ENCODE results near the gene RACGAP1. TPM values are rescaled to one million over a fixed set of nuclear protein-coding genes. Genes with fewer than 3 reads are reported as not detected.

The RACGAP1 gene
- polyA plus RNA-seq, 3 donors = 3.1 to 5.4 (median 3.6) TPM

DNA sequence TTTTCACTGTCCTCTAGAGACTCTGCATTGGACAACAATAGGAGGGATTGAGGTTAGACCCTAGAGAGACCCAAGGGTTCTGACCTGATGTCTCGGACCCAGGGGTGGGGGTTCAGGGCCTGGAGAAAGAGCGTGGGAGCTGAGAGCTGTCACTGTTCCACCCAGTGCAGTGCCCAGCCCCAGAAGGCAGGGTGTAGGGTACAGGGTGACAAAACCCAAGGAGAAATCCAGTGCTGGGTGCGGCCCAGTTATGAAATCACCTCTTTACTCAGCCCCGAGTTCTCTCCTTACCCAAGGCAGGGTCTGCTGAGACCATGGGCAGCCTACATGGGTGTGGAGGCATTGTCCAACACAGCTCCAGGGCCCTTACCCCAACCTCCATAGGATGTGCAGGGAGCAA lies 72.1 kb downstream of the RACGAP1 start:
- no peak overlapping the region for H3K4me3 ChIP-seq (replicated peaks in 1 of 3; ENCODE audit: low read depth in 2 of 3, low read length in 3 of 3)
- no peak overlapping the region for H3K9ac ChIP-seq (ENCODE audit: insufficient read depth, low read length, poor library complexity, severe bottlenecking)
- no peak overlapping the region for H2AFZ ChIP-seq (ENCODE audit: insufficient read depth, low read depth, low read length, poor library complexity, severe bottlenecking)
- TF ChIP-seq, protein P1, sequence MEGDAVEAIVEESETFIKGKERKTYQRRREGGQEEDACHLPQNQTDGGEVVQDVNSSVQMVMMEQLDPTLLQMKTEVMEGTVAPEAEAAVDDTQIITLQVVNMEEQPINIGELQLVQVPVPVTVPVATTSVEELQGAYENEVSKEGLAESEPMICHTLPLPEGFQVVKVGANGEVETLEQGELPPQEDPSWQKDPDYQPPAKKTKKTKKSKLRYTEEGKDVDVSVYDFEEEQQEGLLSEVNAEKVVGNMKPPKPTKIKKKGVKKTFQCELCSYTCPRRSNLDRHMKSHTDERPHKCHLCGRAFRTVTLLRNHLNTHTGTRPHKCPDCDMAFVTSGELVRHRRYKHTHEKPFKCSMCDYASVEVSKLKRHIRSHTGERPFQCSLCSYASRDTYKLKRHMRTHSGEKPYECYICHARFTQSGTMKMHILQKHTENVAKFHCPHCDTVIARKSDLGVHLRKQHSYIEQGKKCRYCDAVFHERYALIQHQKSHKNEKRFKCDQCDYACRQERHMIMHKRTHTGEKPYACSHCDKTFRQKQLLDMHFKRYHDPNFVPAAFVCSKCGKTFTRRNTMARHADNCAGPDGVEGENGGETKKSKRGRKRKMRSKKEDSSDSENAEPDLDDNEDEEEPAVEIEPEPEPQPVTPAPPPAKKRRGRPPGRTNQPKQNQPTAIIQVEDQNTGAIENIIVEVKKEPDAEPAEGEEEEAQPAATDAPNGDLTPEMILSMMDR (IDR thresholded peaks at IDR 0.05) = no peak
- no peak overlapping the region for H3K4me2 ChIP-seq (replicated peaks; ENCODE audit: extremely low read depth, low read length, poor library complexity, severe bottlenecking)
- no peak for DNase-seq
- H3K4me1 ChIP-seq (ENCODE audit: control insufficient read depth in 1 of 2, insufficient read depth in 2 of 2, low read length in 2 of 2) = peaks cover 44 to 51% of the 10 kb centered on the region in 2 donors
- H3K36me3 ChIP-seq (replicated peaks in 1 of 2; ENCODE audit: control insufficient read depth in 1 of 2, insufficient read depth in 2 of 2, low read length in 2 of 2) = no peaks in the 10 kb centered on the region
- WGBS (ENCODE audit: insufficient coverage) = 82% methylated on average over 2 of the region's 4 CpGs
- peaks cover 39 to 85% of the 10 kb centered on the region in 2 donors for H3K27me3 ChIP-seq (ENCODE audit: control insufficient read depth in 2 of 2, insufficient read depth in 2 of 2, low read length in 2 of 2)
- Mint-ChIP-seq H3K9me3 (peaks cover 0 to 11% (median 0%) of the 10 kb centered on the region in 7 donors), H3K4me1 (peaks cover 43% of the 10 kb centered on the region), H3K27me3 (ENCODE audit: low read depth in 3 of 3) (peaks cover 83 to 87% (median 86%) of the 10 kb centered on the region in 3 donors), H3K4me3 (peak overlapping the region in 1 of 2 donors; percentile 71), H3K36me3 (peaks cover 0 to 5% of the 10 kb centered on the region in 2 donors), H3K27ac (no peak overlapping the region)
- no peak overlapping the region for H3K27ac ChIP-seq (ENCODE audit: low read depth in 1 of 2, low read length in 2 of 2)
- peaks cover 0 to 37% of the 10 kb centered on the region in 2 donors for H3K9me3 ChIP-seq (replicated peaks in 1 of 2; ENCODE audit: control insufficient read depth in 1 of 2, insufficient read depth in 1 of 2, low read length in 2 of 2)
- no peaks in the 10 kb centered on the region for H3K79me2 ChIP-seq (ENCODE audit: insufficient read depth, low read length)
- intact Hi-C loops (cut with micrococcal nuclease) = no loop called here
- no peaks in the 10 kb centered on the region for H4K20me1 ChIP-seq (ENCODE audit: insufficient read depth, low read length)

DNA sequence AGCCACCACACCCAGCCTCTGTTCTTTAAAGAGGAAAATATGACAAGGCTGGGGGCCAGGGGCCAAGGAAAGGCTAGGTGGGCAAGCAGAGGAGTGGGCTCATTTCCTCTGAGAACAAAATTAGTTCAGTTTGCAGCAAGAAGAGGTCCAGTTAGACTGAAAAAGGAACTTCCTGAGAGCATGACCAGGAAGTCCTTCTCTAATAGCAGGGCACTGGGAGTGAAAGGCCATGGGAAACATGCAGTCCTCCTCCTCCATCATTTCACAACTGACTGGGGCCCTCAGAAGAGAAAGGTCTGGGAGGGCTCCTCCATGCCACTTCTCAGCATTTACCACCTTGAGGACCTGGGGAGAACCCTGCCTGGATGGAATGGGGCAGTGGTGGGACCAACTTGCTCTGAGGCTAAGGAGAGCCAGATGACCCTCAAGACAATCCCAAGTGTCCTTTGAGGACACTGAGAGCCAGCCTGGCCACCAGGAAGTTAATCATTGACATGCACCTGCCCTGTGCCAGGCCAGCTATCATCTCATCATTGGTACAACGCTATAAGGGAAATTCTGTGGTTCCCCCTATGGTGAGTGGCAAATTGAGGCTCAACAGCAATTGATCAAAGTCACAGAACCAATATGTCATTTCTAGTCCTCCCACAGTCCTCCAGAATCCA lies 72.8 kb downstream of the RACGAP1 start:
- H3K9me3 Mint-ChIP-seq = peaks cover 0 to 11% (median 0%) of the 10 kb centered on the region in 7 donors
- Histone ChIP-seq H3K4me2 (replicated peaks; ENCODE audit: extremely low read depth, low read length, poor library complexity, severe bottlenecking) (no peak overlapping the region), H3K4me1 (ENCODE audit: control insufficient read depth in 1 of 2, insufficient read depth in 2 of 2, low read length in 2 of 2) (peaks cover 44 to 51% of the 10 kb centered on the region in 2 donors), H2AFZ (ENCODE audit: insufficient read depth, low read depth, low read length, poor library complexity, severe bottlenecking) (no peak overlapping the region), H3K9ac (ENCODE audit: insufficient read depth, low read length, poor library complexity, severe bottlenecking) (no peak overlapping the region), H3K79me2 (ENCODE audit: insufficient read depth, low read length) (no peaks in the 10 kb centered on the region), H3K4me3 (replicated peaks in 1 of 3; ENCODE audit: low read depth in 2 of 3, low read length in 3 of 3) (no peak overlapping the region), H4K20me1 (ENCODE audit: insufficient read depth, low read length) (no peaks in the 10 kb centered on the region), H3K9me3 (replicated peaks in 1 of 2; ENCODE audit: control insufficient read depth in 1 of 2, insufficient read depth in 1 of 2, low read length in 2 of 2) (peaks cover 0 to 30% of the 10 kb centered on the region in 2 donors), H3K36me3 (replicated peaks in 1 of 2; ENCODE audit: control insufficient read depth in 1 of 2, insufficient read depth in 2 of 2, low read length in 2 of 2) (no peaks in the 10 kb centered on the region), H3K27ac (ENCODE audit: low read depth in 1 of 2, low read length in 2 of 2) (no peak overlapping the region), H3K27me3 (ENCODE audit: control insufficient read depth in 2 of 2, insufficient read depth in 2 of 2, low read length in 2 of 2) (peaks cover 32 to 81% of the 10 kb centered on the region in 2 donors)
- peaks cover 0 to 5% of the 10 kb centered on the region in 2 donors for H3K36me3 Mint-ChIP-seq
- H3K27me3 Mint-ChIP-seq (ENCODE audit: low read depth in 3 of 3) = peaks cover 83 to 87% (median 84%) of the 10 kb centered on the region in 3 donors
- no peak overlapping the region for H3K27ac Mint-ChIP-seq
- DNase-seq = no peak
- peaks cover 48% of the 10 kb centered on the region for H3K4me1 Mint-ChIP-seq
- intact Hi-C loops (cut with micrococcal nuclease) = no loop called here
- no CpG with 5 or more reads among the region's 1 CpG for WGBS (ENCODE audit: insufficient coverage)
- TF ChIP-seq, protein P1 (IDR thresholded peaks at IDR 0.05) = no peak
- peak overlapping the region in 1 of 2 donors; percentile 71 for H3K4me3 Mint-ChIP-seq

Measured in CD14-positive monocyte (primary cell).